ENCODE results near the gene EVA1A. TPM values are rescaled to one million over a fixed set of nuclear protein-coding genes. Genes with fewer than 3 reads are reported as not detected.

The EVA1A gene
- total RNA-seq, 1 donor from 2014 or later = 19.0 TPM

DNA sequence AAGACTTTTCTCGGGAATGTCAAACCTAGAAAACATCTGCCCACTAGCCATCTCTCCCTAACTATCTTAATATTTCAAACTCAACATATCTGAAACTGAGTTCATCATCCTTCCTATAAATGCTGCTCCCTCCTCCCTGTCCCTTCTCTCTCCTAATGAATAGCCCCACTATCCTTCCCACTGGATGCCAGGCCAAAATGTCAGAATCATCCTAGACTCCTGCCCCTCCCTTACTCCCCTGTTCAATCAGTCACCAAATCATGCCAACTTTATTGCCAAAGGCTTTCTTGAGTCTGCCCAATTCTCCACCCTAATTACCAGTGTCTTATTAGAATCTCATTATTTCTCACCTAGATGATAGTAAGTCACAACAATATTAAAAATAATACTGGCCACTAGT, 8.5 kb downstream of the EVA1A start:
- Histone ChIP-seq H4K20me1 (ENCODE audit: insufficient read depth, low read length) (peaks cover 68% of the 10 kb centered on the region), H3K4me2 (ENCODE audit: low read length) (no peak overlapping the region), H3K36me3 (ENCODE audit: insufficient read depth, low read length) (peaks cover 14% of the 10 kb centered on the region), H3K9me3 (ENCODE audit: insufficient read depth, low read depth, low read length) (no peaks in the 10 kb centered on the region), H3K27ac (ENCODE audit: low read depth, low read length) (no peak overlapping the region), H3K4me3 (ENCODE audit: insufficient read depth, low read depth, low read length) (no peak overlapping the region), H3K27me3 (ENCODE audit: insufficient read depth, low read length) (no peaks in the 10 kb centered on the region), H2AFZ (ENCODE audit: low read depth, low read length) (no peak overlapping the region), H3K9ac (ENCODE audit: low read length) (no peak overlapping the region), H3K4me1 (ENCODE audit: insufficient read depth, low read length) (peaks cover 34% of the 10 kb centered on the region), H3K79me2 (ENCODE audit: insufficient read depth, low read length) (peaks cover 99% of the 10 kb centered on the region)
- H3K27ac Mint-ChIP-seq (ENCODE audit: unreplicated experiment) = no peak overlapping the region
- H3K36me3 Mint-ChIP-seq (ENCODE audit: low read depth, unreplicated experiment) = peaks cover 20% of the 10 kb centered on the region
- H3K27me3 Mint-ChIP-seq (ENCODE audit: low read depth, unreplicated experiment) = peaks cover 5% of the 10 kb centered on the region
- DNase-seq (ENCODE audit: low read depth) (no peak), FAIRE-seq (no peak)
- H3K9me3 Mint-ChIP-seq (ENCODE audit: unreplicated experiment) = peaks cover 2% of the 10 kb centered on the region
- H3K4me1 Mint-ChIP-seq (ENCODE audit: low read depth, unreplicated experiment) = peaks cover 17% of the 10 kb centered on the region
- TF ChIP-seq CTCF (IDR thresholded peaks at IDR 0.05; ENCODE audit: insufficient read depth, low read depth, low read length) (no peak), EZH2 (IDR thresholded peaks at IDR 0.05; ENCODE audit: insufficient read depth, low read length) (no peak)
- H3K4me3 Mint-ChIP-seq (ENCODE audit: unreplicated experiment) = no peak overlapping the region

- Histone ChIP-seq H3K36me3 (ENCODE audit: insufficient read depth, low read length) (peaks cover 13% of the 10 kb centered on the region), H3K27me3 (ENCODE audit: insufficient read depth, low read length) (no peaks in the 10 kb centered on the region), H4K20me1 (ENCODE audit: insufficient read depth, low read length) (peaks cover 63% of the 10 kb centered on the region), H2AFZ (ENCODE audit: low read depth, low read length) (no peak overlapping the region), H3K4me2 (ENCODE audit: low read length) (no peak overlapping the region), H3K27ac (ENCODE audit: low read depth, low read length) (no peak overlapping the region), H3K4me1 (ENCODE audit: insufficient read depth, low read length) (peaks cover 32% of the 10 kb centered on the region), H3K9ac (ENCODE audit: low read length) (no peak overlapping the region), H3K79me2 (ENCODE audit: insufficient read depth, low read length) (peaks cover 99% of the 10 kb centered on the region), H3K4me3 (ENCODE audit: insufficient read depth, low read depth, low read length) (no peak overlapping the region), H3K9me3 (ENCODE audit: insufficient read depth, low read depth, low read length) (no peaks in the 10 kb centered on the region)
- FAIRE-seq = peak; percentile 23
- TF ChIP-seq CTCF (IDR thresholded peaks at IDR 0.05; ENCODE audit: insufficient read depth, low read depth, low read length) = no peak
- no peak for TF ChIP-seq EZH2 (IDR thresholded peaks at IDR 0.05; ENCODE audit: insufficient read depth, low read length)
- no peak for DNase-seq (ENCODE audit: low read depth)
- Mint-ChIP-seq H3K27me3 (ENCODE audit: low read depth, unreplicated experiment) (peaks cover 5% of the 10 kb centered on the region), H3K4me1 (ENCODE audit: low read depth, unreplicated experiment) (peaks cover 20% of the 10 kb centered on the region), H3K36me3 (ENCODE audit: low read depth, unreplicated experiment) (peaks cover 18% of the 10 kb centered on the region), H3K9me3 (ENCODE audit: unreplicated experiment) (peaks cover 2% of the 10 kb centered on the region), H3K4me3 (ENCODE audit: unreplicated experiment) (no peak overlapping the region), H3K27ac (ENCODE audit: unreplicated experiment) (no peak overlapping the region)
Measured at GRCh38 chr2:75551434-75551833, 9.3 kb downstream of the EVA1A start.

DNA sequence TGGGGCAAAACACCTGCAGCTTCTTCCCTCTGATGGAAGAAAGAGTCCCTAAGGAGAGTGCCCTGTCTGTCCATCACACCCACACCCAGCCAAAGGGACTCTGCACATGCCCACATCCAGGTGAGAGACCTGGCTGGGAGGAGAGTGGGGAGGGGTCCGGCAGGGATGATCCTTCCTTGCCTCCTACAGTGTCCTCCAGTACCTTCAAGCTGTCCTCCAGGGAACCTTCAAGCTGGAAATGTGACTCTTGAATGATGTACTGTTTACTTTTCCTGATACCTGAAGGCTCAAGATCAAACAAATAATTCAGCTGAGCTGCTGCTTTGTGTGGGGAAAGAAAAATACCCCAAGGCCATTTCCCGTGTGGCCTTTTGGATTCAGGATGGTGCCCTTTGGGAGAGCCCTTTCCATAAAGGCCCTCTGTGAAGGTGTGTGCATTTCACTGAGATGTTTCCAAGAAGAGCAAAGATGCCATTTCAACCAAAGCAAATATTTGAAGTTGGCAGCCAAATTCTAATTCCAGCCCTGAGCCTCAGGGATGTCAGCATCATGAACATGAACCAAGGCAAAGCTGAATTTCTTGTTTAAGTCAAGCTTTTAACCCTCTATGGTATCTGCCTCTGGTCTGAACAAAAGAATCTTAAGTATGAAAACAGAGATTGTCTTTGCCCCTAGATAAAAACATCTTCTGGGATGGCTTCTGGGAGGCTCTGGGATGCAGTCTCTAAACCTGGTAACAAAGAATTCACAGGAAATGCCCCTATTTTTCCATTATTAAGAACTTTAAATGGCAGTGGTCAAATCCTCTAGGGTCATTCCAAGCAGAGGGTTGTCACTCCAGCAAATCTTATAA, 11.1 kb downstream of the EVA1A start:
- Histone ChIP-seq H3K36me3 (ENCODE audit: insufficient read depth, low read length) (peaks cover 13% of the 10 kb centered on the region), H3K4me1 (ENCODE audit: insufficient read depth, low read length) (peaks cover 20% of the 10 kb centered on the region), H3K79me2 (ENCODE audit: insufficient read depth, low read length) (peaks cover 99% of the 10 kb centered on the region), H3K27ac (ENCODE audit: low read depth, low read length) (no peak overlapping the region), H3K4me2 (ENCODE audit: low read length) (no peak overlapping the region), H3K9ac (ENCODE audit: low read length) (no peak overlapping the region), H4K20me1 (ENCODE audit: insufficient read depth, low read length) (peaks cover 50% of the 10 kb centered on the region), H3K9me3 (ENCODE audit: insufficient read depth, low read depth, low read length) (no peaks in the 10 kb centered on the region), H3K4me3 (ENCODE audit: insufficient read depth, low read depth, low read length) (no peak overlapping the region), H3K27me3 (ENCODE audit: insufficient read depth, low read length) (no peaks in the 10 kb centered on the region), H2AFZ (ENCODE audit: low read depth, low read length) (no peak overlapping the region)
- DNase-seq (ENCODE audit: low read depth) (no peak), FAIRE-seq (no peak)
- Mint-ChIP-seq H3K4me3 (ENCODE audit: unreplicated experiment) (no peak overlapping the region), H3K27ac (ENCODE audit: unreplicated experiment) (no peak overlapping the region), H3K27me3 (ENCODE audit: low read depth, unreplicated experiment) (no peaks in the 10 kb centered on the region), H3K9me3 (ENCODE audit: unreplicated experiment) (no peaks in the 10 kb centered on the region), H3K36me3 (ENCODE audit: low read depth, unreplicated experiment) (peaks cover 18% of the 10 kb centered on the region), H3K4me1 (ENCODE audit: low read depth, unreplicated experiment) (peaks cover 24% of the 10 kb centered on the region)
- no peak for TF ChIP-seq EZH2 (IDR thresholded peaks at IDR 0.05; ENCODE audit: insufficient read depth, low read length)
- TF ChIP-seq CTCF (IDR thresholded peaks at IDR 0.05; ENCODE audit: insufficient read depth, low read depth, low read length) = no peak
